ENCODE measurements around the gene TTI1.

GRCh38 chr20:37976887-37977286, 56.4 kb downstream of the TTI1 start:
- TF ChIP-seq CTCF (IDR thresholded peaks at IDR 0.05) (no peak), ZFX (IDR thresholded peaks at IDR 0.05; ENCODE audit: borderline replicate concordance) (no peak)

All from 22Rv1 (cell line).